Neural crest cell (in vitro differentiated cells): ENCODE data around the gene FSHR. TPM values are rescaled to one million over a fixed set of nuclear protein-coding genes. Genes with fewer than 3 reads are reported as not detected.

Experiments used
- DNase-seq: peaks from one replicate; pipeline ENCODE4 v3.0.0; 2021; ENCODE audit warnings: low read depth, mixed read lengths, low spot score
- H3K27ac Mint-ChIP-seq: one replicate; pipeline ENCODE4 v1.8.0; 2021; ENCODE audit warnings: mild to moderate bottlenecking, mixed read lengths; ENCODE audit not compliant: unreplicated experiment
- H3K27me3 Mint-ChIP-seq: 2 replicates; pipeline ENCODE4 v1.8.0; 2021; ENCODE audit warnings: low read depth, mild to moderate bottlenecking, mixed read lengths
- H3K36me3 Mint-ChIP-seq: 2 replicates; pipeline ENCODE4 v1.8.0; 2021; ENCODE audit warnings: low read depth, mild to moderate bottlenecking, mixed read lengths
- H3K4me1 Mint-ChIP-seq: 2 replicates; pipeline ENCODE4 v1.8.0; 2021; ENCODE audit warnings: mixed read lengths
- H3K4me3 Mint-ChIP-seq: one replicate; pipeline ENCODE4 v1.8.0; 2021; ENCODE audit warnings: mild to moderate bottlenecking, mixed read lengths
- H3K9me3 Mint-ChIP-seq: 2 replicates; pipeline ENCODE4 v1.8.0; 2021; ENCODE audit warnings: mixed read lengths
- CTCF ChIP-seq: fragments of 200-600 bp; sonication (generic); conservative IDR thresholded peaks from 2 replicates; pipeline ENCODE4 v1.5.0; 2021; ENCODE audit warnings: antibody characterized with exemption, mild to moderate bottlenecking
- total RNA-seq: library from RNA; stranded (reverse); gene quantifications from 2 replicates; pipeline ENCODE4 v1.2.1, GENCODE V29; 2021

FSHR gene
- total RNA-seq, 1 donor from 2014 or later, result not detected

GRCh38 chr2:49105506-49105905, 48.8 kb downstream of the FSHR start:
- no peak overlapping the region for H3K4me3 Mint-ChIP-seq
- no peaks in the 10 kb centered on the region for H3K27me3 Mint-ChIP-seq
- H3K9me3 Mint-ChIP-seq, result peaks cover 4% of the 10 kb centered on the region
- DNase-seq, result no peak
- H3K27ac Mint-ChIP-seq, result no peak overlapping the region
- no peaks in the 10 kb centered on the region for H3K36me3 Mint-ChIP-seq
- H3K4me1 Mint-ChIP-seq, result peaks cover 11% of the 10 kb centered on the region
- TF ChIP-seq CTCF, result no peak

- Mint-ChIP-seq H3K4me3 (no peak overlapping the region), H3K36me3 (no peaks in the 10 kb centered on the region), H3K4me1 (no peaks in the 10 kb centered on the region), H3K9me3 (peaks cover 7% of the 10 kb centered on the region), H3K27me3 (no peaks in the 10 kb centered on the region), H3K27ac (no peak overlapping the region)
- DNase-seq, result no peak
- no peak for TF ChIP-seq CTCF
Observed at GRCh38 chr2:49102146-49102545, 52.2 kb downstream of the FSHR start.

- no peak for DNase-seq
- Mint-ChIP-seq H3K36me3 (peaks cover 5% of the 10 kb centered on the region), H3K9me3 (peaks cover 8% of the 10 kb centered on the region), H3K4me1 (peaks cover 4% of the 10 kb centered on the region), H3K4me3 (no peak overlapping the region), H3K27me3 (no peaks in the 10 kb centered on the region), H3K27ac (no peak overlapping the region)
- TF ChIP-seq CTCF, result no peak
Observed at GRCh38 chr2:49080681-49081080, 73.6 kb downstream of the FSHR start.

- no peak overlapping the region for H3K4me3 Mint-ChIP-seq
- no peaks in the 10 kb centered on the region for H3K36me3 Mint-ChIP-seq
- H3K9me3 Mint-ChIP-seq, result peaks cover 13% of the 10 kb centered on the region
- TF ChIP-seq CTCF, result no peak
- no peaks in the 10 kb centered on the region for H3K27me3 Mint-ChIP-seq
- no peak overlapping the region for H3K27ac Mint-ChIP-seq
- no peak for DNase-seq
- H3K4me1 Mint-ChIP-seq, result no peaks in the 10 kb centered on the region
Observed at GRCh38 chr2:49070716-49071115, 83.6 kb downstream of the FSHR start.

- TF ChIP-seq CTCF, result no peak
- Mint-ChIP-seq H3K4me1 (no peaks in the 10 kb centered on the region), H3K4me3 (no peak overlapping the region)
Observed at GRCh38 chr2:49069829-49070228, 84.5 kb downstream of the FSHR start.

GRCh38 chr2:49068613-49069012, 85.7 kb downstream of the FSHR start:
- Mint-ChIP-seq H3K9me3 (peaks cover 4% of the 10 kb centered on the region), H3K36me3 (no peaks in the 10 kb centered on the region), H3K4me1 (no peaks in the 10 kb centered on the region), H3K27ac (no peak overlapping the region), H3K4me3 (no peak overlapping the region), H3K27me3 (no peaks in the 10 kb centered on the region)
- DNase-seq, result no peak
- no peak for TF ChIP-seq CTCF

More at GRCh38 chr2:49069829-49070228, 84.5 kb downstream of the FSHR start:
- Mint-ChIP-seq H3K9me3 (peaks cover 12% of the 10 kb centered on the region), H3K36me3 (no peaks in the 10 kb centered on the region), H3K27ac (no peak overlapping the region), H3K27me3 (no peaks in the 10 kb centered on the region)
- no peak for DNase-seq
